HepG2 (cell line): ENCODE data around the gene HOXC11. TPM values are rescaled to one million over a fixed set of nuclear protein-coding genes. Genes with fewer than 3 reads are reported as not detected.

Experiments used
- ATAC-seq: fragments of 200-7000 bp; cut with Tn5 transposase; 3 replicates; pipeline ENCODE4 v1.9.1; 2020; ENCODE audit warnings: mild to moderate bottlenecking, moderate library complexity
- BruUV-seq: library from RNA; stranded (reverse); fragments of 400-500 nt; replicated peaks from 2 replicates; lab custom pipeline; 2021; lab: Mats Ljungman, UMichigan
- CTCF ChIA-PET: fragments of 300-600 bp; formaldehyde crosslinking; extraction: SDS; loops from one replicate; lab custom pipeline; 2021; ENCODE audit warnings: low total read pairs, inconsistent platforms, low intra/inter-chr PET ratio; lab: Yijun Ruan, JAX
- POLR2A ChIA-PET: fragments of 350-600 bp; sonication (Branson Sonifier 250); formaldehyde crosslinking; loops from one replicate; lab custom pipeline; 2020; ENCODE audit warnings: antibody characterized with exemption, inconsistent platforms; lab: Yijun Ruan, JAX
- DNase-seq: peaks from one replicate; pipeline ENCODE4 v3.0.0-alpha.2; 2015; ENCODE audit warnings: low spot score
- FAIRE-seq: peaks from 3 replicates; lab custom pipeline; 2011; peaks lifted over from hg19 to GRCh38; lab: Jason Lieb, UNC
- H2AFZ ChIP-seq: one replicate; pipeline ENCODE4 v1.6.1; 2011; ENCODE audit warnings: low read length, inconsistent platforms
- H3K27ac ChIP-seq: fragments of 300-600 bp; 3 replicates; pipeline ENCODE4 v1.8.0; 2011; ENCODE audit warnings: mixed run types, mild to moderate bottlenecking, mixed read lengths, low read length, inconsistent platforms; ENCODE audit not compliant: insufficient read depth; ENCODE audit errors: extremely low read length
- H3K27me3 ChIP-seq, 2 experiments: fragments of 200-600 bp in 1 of 2; 2 replicates in 1 of 2; 3 replicates in 1 of 2; pipeline versions ENCODE4 v1.6.0 to v1.8.0; 2011; ENCODE audit warnings: low read length in 2 of 2, mild to moderate bottlenecking in 2 of 2, moderate library complexity in 2 of 2, inconsistent platforms in 1 of 2; ENCODE audit not compliant: insufficient read depth in 2 of 2, control insufficient read depth in 1 of 2
- H3K36me3 ChIP-seq, 2 experiments: fragments of 200-600 bp in 1 of 2; replicated peaks in 1 of 2; 2 replicates in 1 of 2; 3 replicates in 1 of 2; pipeline versions ENCODE4 v1.5.1 to v1.8.0; 2011; ENCODE audit warnings: low read length in 2 of 2, inconsistent platforms in 1 of 2; ENCODE audit not compliant: insufficient read depth in 2 of 2, control insufficient read depth in 1 of 2
- H3K4me1 ChIP-seq: 2 replicates; pipeline ENCODE4 v1.5.1; 2012; ENCODE audit warnings: low read length, inconsistent platforms; ENCODE audit not compliant: insufficient read depth
- H3K4me2 ChIP-seq: 2 replicates; pipeline ENCODE4 v1.6.0; 2011; ENCODE audit warnings: low read depth, low read length, inconsistent platforms
- H3K4me3 ChIP-seq, 3 experiments: fragments of 200-600 bp in 1 of 3; sonication (generic), shearing (Covaris generic) in 1 of 3; replicated peaks in 1 of 3; 2 replicates each; pipeline ENCODE4 v1.5.1; 2011 to 2016; ENCODE audit warnings: low read length in 3 of 3, inconsistent platforms in 2 of 3, low read depth in 2 of 3, mild to moderate bottlenecking in 2 of 3, control low read depth in 1 of 3, mixed read lengths in 1 of 3; ENCODE audit not compliant: insufficient read depth in 1 of 3
- H3K79me2 ChIP-seq: one replicate; pipeline ENCODE4 v1.6.1; 2011; ENCODE audit warnings: low read length, inconsistent platforms; ENCODE audit not compliant: insufficient read depth
- H3K9ac ChIP-seq: 2 replicates; pipeline ENCODE4 v1.6.0; 2011; ENCODE audit warnings: mild to moderate bottlenecking, low read depth, low read length, inconsistent platforms; ENCODE audit not compliant: insufficient read depth
- H3K9me3 ChIP-seq: 2 replicates; pipeline ENCODE4 v1.5.1; 2012; ENCODE audit warnings: mild to moderate bottlenecking, low read length
- H4K20me1 ChIP-seq: 2 replicates; pipeline ENCODE4 v1.6.0; 2011; ENCODE audit warnings: inconsistent platforms, mild to moderate bottlenecking, low read length, moderate library complexity; ENCODE audit not compliant: insufficient read depth
- ADNP ChIP-seq: sonication (generic); formaldehyde crosslinking; IDR thresholded peaks from 2 replicates; pipeline ENCODE4 v1.4.0; 2020; ENCODE audit warnings: missing genetic modification reagents
- GLMP ChIP-seq: sonication (generic); formaldehyde crosslinking; IDR thresholded peaks from 2 replicates; pipeline ENCODE4 v1.9.0; 2021; ENCODE audit warnings: missing genetic modification reagents, mild to moderate bottlenecking, borderline replicate concordance
- NFATC3 ChIP-seq: sonication (generic); formaldehyde crosslinking; IDR thresholded peaks from 2 replicates; pipeline ENCODE4 v1.5.1; 2020; ENCODE audit warnings: mild to moderate bottlenecking, missing genetic modification reagents
- RAD21 ChIP-seq: fragments of 450-650 bp; formaldehyde crosslinking; IDR thresholded peaks from 2 replicates; pipeline ENCODE4 v1.5.0; 2020; ENCODE audit warnings: mild to moderate bottlenecking
- RORA ChIP-seq: sonication (generic); formaldehyde crosslinking; IDR thresholded peaks from 2 replicates; pipeline ENCODE4 v1.5.0; 2020; ENCODE audit warnings: mild to moderate bottlenecking, missing genetic modification reagents, moderate library complexity
- SMAD1 ChIP-seq: sonication (generic); formaldehyde crosslinking; IDR thresholded peaks from 2 replicates; pipeline ENCODE4 v1.4.0; 2020; ENCODE audit warnings: missing genetic modification reagents, low read depth, mild to moderate bottlenecking, borderline replicate concordance
- SOX5 ChIP-seq: IDR thresholded peaks from 2 replicates; pipeline ENCODE4 v1.6.1; 2016; ENCODE audit warnings: borderline replicate concordance
- STAG1 ChIP-seq: sonication (generic); formaldehyde crosslinking; IDR thresholded peaks from 2 replicates; pipeline ENCODE4 v1.4.0; 2020; ENCODE audit warnings: missing genetic modification reagents
- ZFP82 ChIP-seq: sonication (generic); formaldehyde crosslinking; IDR thresholded peaks from 2 replicates; pipeline ENCODE4 v1.5.1; 2020; ENCODE audit warnings: mild to moderate bottlenecking, missing genetic modification reagents, borderline replicate concordance
- ZNF17 ChIP-seq: sonication (generic); formaldehyde crosslinking; IDR thresholded peaks from 2 replicates; pipeline ENCODE4 v1.5.0; 2020; ENCODE audit warnings: mild to moderate bottlenecking, missing genetic modification reagents
- ZNF598 ChIP-seq: sonication (generic); formaldehyde crosslinking; IDR thresholded peaks from 2 replicates; pipeline ENCODE4 v1.5.1; 2020; ENCODE audit warnings: mild to moderate bottlenecking, missing genetic modification reagents, borderline replicate concordance
- ZNF746 ChIP-seq: sonication (generic); formaldehyde crosslinking; IDR thresholded peaks from 2 replicates; pipeline ENCODE4 v1.8.0; 2022; ENCODE audit warnings: mild to moderate bottlenecking, missing genetic modification reagents
- WGBS: methylation state at CpG from one replicate; pipeline ENCODE4 v1.1.6; 2017; ENCODE audit warnings: low lambda C conversion rate; 5-methylcytosine and 5-hydroxymethylcytosine counted together
- in situ Hi-C: cut with HindIII; loops from 2 replicates; pipeline ENCODE4 v1.10.0; 2017; ENCODE audit warnings: low pct_unique_long_range_greater_than_20kb; ENCODE audit not compliant: extremely low pct_ligation_motif_present
- intact Hi-C: fragments of 100-400 bp; cut with micrococcal nuclease; formaldehyde crosslinking; loops from one replicate; pipeline ENCODE4 v1.10.0; 2022; ENCODE audit not compliant: unreplicated experiment
- polyA plus RNA-seq, 8 experiments: library from polyadenylated mRNA; depleted of rRNA in 3 of 8; stranded (reverse) in 7 of 8; unstranded in 1 of 8; fragments of >200 nt; fragmentation: Illumina TruSeq in 4 of 8; extraction: Trizol in 4 of 8; gene quantifications; 2 replicates each; pipeline versions ENCODE4 v1.2.1 to v1.2.3, GENCODE V29; 2011 to 2016; ENCODE audit warnings: low read depth in 4 of 8, missing spikeins in 1 of 8, mixed read lengths in 1 of 8; ENCODE audit not compliant: insufficient read depth in 1 of 8
- total RNA-seq, 5 experiments: library from RNA; depleted of rRNA; stranded (reverse); fragments of >200 nt; fragmentation: Illumina TruSeq; extraction: Trizol; gene quantifications; 2 replicates each; pipeline ENCODE4 v1.2.3, GENCODE V29; 2016; ENCODE audit warnings: low read depth in 1 of 5

Gene HOXC11
- total and polyA plus RNA-seq, 2 of the 13 experiments (the other 11 are each of a cell fraction or from before 2014, with no cell fraction given) = not detected

GRCh38 chr12:53956914-53957536, 15.9 kb upstream of the HOXC11 start:
- DNase-seq = no peak
- ChIA-PET POLR2A (no interaction called here), CTCF (no interaction called here)
- H3K4me3 ChIP-seq = no peak overlapping the region
- no TSS peak for BruUV-seq
- WGBS = 19% methylated on average over 7 of the region's 11 CpGs
- in situ Hi-C loops (no loop called here), intact Hi-C loops (no loop called here)
- no peak overlapping the region for H3K4me2 ChIP-seq
- peaks cover 5% of the 10 kb centered on the region; the same call in 1 of the 2 replicates for H3K4me1 ChIP-seq
- H3K27ac ChIP-seq = no peak overlapping the region
- no peak overlapping the region for H2AFZ ChIP-seq
- H3K27me3 ChIP-seq = peaks cover 20 to 94% of the 10 kb centered on the region in 2 experiments
- TF ChIP-seq SMAD1 = no peak
- no peak for TF ChIP-seq ZNF746 (CRISPR knock-in tag)
- no peak for TF ChIP-seq SOX5 (CRISPR knock-in tag)
- no peak for TF ChIP-seq ADNP
- TF ChIP-seq GLMP (CRISPR knock-in tag) = no peak
- TF ChIP-seq NFATC3 (CRISPR knock-in tag) = no peak
- TF ChIP-seq, all 625 proteins: peak for 0
- H3K9ac ChIP-seq = no peak overlapping the region
- H3K9me3 ChIP-seq = no peaks in the 10 kb centered on the region
- ATAC-seq = no peak
- H3K36me3 ChIP-seq = no peaks in the 10 kb centered on the region
- H3K79me2 ChIP-seq = no peaks in the 10 kb centered on the region
- FAIRE-seq = no peak
- no peaks in the 10 kb centered on the region for H4K20me1 ChIP-seq

GRCh38 chr12:53958128-53958527, 14.8 kb upstream of the HOXC11 start:
- no peaks in the 10 kb centered on the region for H3K79me2 ChIP-seq
- no peak overlapping the region for H3K9ac ChIP-seq
- POLR2A ChIA-PET = no interaction called here
- CTCF ChIA-PET = no interaction called here
- no TSS peak for BruUV-seq
- intact Hi-C loops = no loop called here
- no peaks in the 10 kb centered on the region for H4K20me1 ChIP-seq
- no peaks in the 10 kb centered on the region for H3K36me3 ChIP-seq
- WGBS = 0% methylated on average over 3 of the region's 3 CpGs
- no peak for FAIRE-seq
- no peak for DNase-seq
- in situ Hi-C loops = no loop called here
- no peaks in the 10 kb centered on the region for H3K9me3 ChIP-seq
- peaks cover 5% of the 10 kb centered on the region; the same call in 1 of the 2 replicates for H3K4me1 ChIP-seq
- no peak for ATAC-seq
- no peak for TF ChIP-seq ZNF17 (CRISPR knock-in tag)
- TF ChIP-seq ZNF598 (CRISPR knock-in tag) = no peak
- TF ChIP-seq RAD21 (CRISPR knock-in tag) = no peak
- TF ChIP-seq ZFP82 (CRISPR knock-in tag) = no peak
- TF ChIP-seq STAG1 = no peak
- TF ChIP-seq RORA (CRISPR knock-in tag) = no peak
- H3K4me3 ChIP-seq = no peak overlapping the region
- H3K4me2 ChIP-seq = no peak overlapping the region
- H2AFZ ChIP-seq = no peak overlapping the region
- no peak overlapping the region for H3K27ac ChIP-seq
- H3K27me3 ChIP-seq = peaks cover 22 to 94% of the 10 kb centered on the region in 2 experiments
